ENCODE results near the gene ANO10. TPM values are rescaled to one million over a fixed set of nuclear protein-coding genes. Genes with fewer than 3 reads are reported as not detected.

Gene ANO10
- total and polyA plus RNA-seq, 2 donors (not counting 3 experiments of a cell fraction or from before 2014, with no cell fraction given) = 28.4 to 45.8 TPM

DNA sequence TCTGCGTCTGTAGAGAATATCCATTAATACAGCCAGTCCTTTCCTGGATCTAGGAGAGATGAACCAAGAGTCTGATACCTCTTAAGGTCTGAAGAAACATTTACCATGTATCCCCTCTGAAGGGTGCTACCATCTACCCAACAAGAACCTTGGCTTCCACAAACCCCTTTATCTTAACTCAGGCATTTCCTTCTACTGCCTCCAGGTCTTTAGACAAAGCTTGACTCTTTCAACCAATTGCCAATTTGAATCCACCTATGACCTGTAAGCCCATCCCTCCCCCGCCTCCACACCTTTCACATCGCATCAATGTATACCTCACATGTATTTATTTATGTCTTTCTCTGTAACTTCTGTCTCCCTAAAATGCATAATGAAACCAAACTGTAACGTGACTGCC, 196.0 kb downstream of the ANO10 start:
- POLR2A ChIA-PET = no interaction called here
- no peaks in the 10 kb centered on the region for H3K9me1 ChIP-seq (replicated peaks; ENCODE audit: control insufficient read depth, extremely low read depth, insufficient read depth, low read length)

More for the DNA sequence above, 196.0 kb downstream of the ANO10 start:
- BruUV-seq (replicated peaks) = no TSS peak
- TF ChIP-seq, protein P1, sequence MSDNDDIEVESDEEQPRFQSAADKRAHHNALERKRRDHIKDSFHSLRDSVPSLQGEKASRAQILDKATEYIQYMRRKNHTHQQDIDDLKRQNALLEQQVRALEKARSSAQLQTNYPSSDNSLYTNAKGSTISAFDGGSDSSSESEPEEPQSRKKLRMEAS (IDR thresholded peaks at IDR 0.05; ENCODE audit: insufficient read depth, insufficient read length) = no peak
- TF ChIP-seq FOS (IDR thresholded peaks at IDR 0.05; ENCODE audit: borderline replicate concordance, insufficient read depth, low read length) = no peak
- no peak for TF ChIP-seq POLR2A (IDR thresholded peaks at IDR 0.05; ENCODE audit: low read depth, low read length)
- no peak for TF ChIP-seq GATA2 (IDR thresholded peaks at IDR 0.05; ENCODE audit: insufficient read depth, insufficient read length, low read depth, low read length)
- TF ChIP-seq POLR2AphosphoS5 (IDR thresholded peaks at IDR 0.05; ENCODE audit: insufficient read depth, low read depth, low read length) = no peak
- TF ChIP-seq, protein P2, sequence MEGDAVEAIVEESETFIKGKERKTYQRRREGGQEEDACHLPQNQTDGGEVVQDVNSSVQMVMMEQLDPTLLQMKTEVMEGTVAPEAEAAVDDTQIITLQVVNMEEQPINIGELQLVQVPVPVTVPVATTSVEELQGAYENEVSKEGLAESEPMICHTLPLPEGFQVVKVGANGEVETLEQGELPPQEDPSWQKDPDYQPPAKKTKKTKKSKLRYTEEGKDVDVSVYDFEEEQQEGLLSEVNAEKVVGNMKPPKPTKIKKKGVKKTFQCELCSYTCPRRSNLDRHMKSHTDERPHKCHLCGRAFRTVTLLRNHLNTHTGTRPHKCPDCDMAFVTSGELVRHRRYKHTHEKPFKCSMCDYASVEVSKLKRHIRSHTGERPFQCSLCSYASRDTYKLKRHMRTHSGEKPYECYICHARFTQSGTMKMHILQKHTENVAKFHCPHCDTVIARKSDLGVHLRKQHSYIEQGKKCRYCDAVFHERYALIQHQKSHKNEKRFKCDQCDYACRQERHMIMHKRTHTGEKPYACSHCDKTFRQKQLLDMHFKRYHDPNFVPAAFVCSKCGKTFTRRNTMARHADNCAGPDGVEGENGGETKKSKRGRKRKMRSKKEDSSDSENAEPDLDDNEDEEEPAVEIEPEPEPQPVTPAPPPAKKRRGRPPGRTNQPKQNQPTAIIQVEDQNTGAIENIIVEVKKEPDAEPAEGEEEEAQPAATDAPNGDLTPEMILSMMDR (IDR thresholded peaks at IDR 0.05; ENCODE audit: extremely low read depth in 1 of 2, insufficient read depth in 1 of 2, low read depth in 1 of 2, low read length in 2 of 2) = no peak
- TF ChIP-seq JUN (IDR thresholded peaks at IDR 0.05; ENCODE audit: borderline replicate concordance, insufficient read depth, insufficient read length, low read depth) = no peak
- no peak for TF ChIP-seq MYC (IDR thresholded peaks at IDR 0.05; ENCODE audit: low read depth, low read length)
- TF ChIP-seq EZH2 (IDR thresholded peaks at IDR 0.05; ENCODE audit: borderline replicate concordance, low read depth, low read length, severe bottlenecking) = no peak
- H3K9ac ChIP-seq (replicated peaks; ENCODE audit: extremely low read depth, insufficient read depth, low read length) = no peak overlapping the region
- no peak for FAIRE-seq
- no peak overlapping the region for H3K4me3 ChIP-seq (replicated peaks in 1 of 3; ENCODE audit: insufficient read depth in 1 of 3, low read depth in 1 of 3, low read length in 3 of 3)
- DNase-seq (ENCODE audit: low read depth, low spot score) = no peak
- H3K79me2 ChIP-seq (ENCODE audit: control insufficient read depth, insufficient read depth, low read length) = no peaks in the 10 kb centered on the region
- CTCF ChIA-PET = interaction anchor here (1.2 to 1.8 kb wide), 2 partner anchors 12 to 17 kb away, joined by 3 to 4 read pairs; no protein-coding TSS in a partner anchor
- intact Hi-C loops (cut with micrococcal nuclease) = no loop called here
- no peak overlapping the region for H3K27ac ChIP-seq (ENCODE audit: insufficient read depth, low read depth, low read length)
- H3K27me3 ChIP-seq (ENCODE audit: control insufficient read depth in 2 of 2, insufficient read depth in 2 of 2, low read length in 2 of 2) = no peaks in the 10 kb centered on the region
- no peak overlapping the region for H2AFZ ChIP-seq (ENCODE audit: low read depth, low read length)
- H3K9me3 ChIP-seq (replicated peaks; ENCODE audit: control insufficient read depth, insufficient read depth, low read length) = no peaks in the 10 kb centered on the region
- dilution Hi-C loops (cut with MboI; ENCODE audit: extremely low pct_ligation_motif_present, low sequenced_read_pairs) = no loop called here
- H3K36me3 ChIP-seq (ENCODE audit: control insufficient read depth in 2 of 2, extremely low read depth in 1 of 2, insufficient read depth in 2 of 2, low read length in 2 of 2) = no peaks in the 10 kb centered on the region
- no peak overlapping the region for H3K4me2 ChIP-seq (ENCODE audit: insufficient read depth, low read length)
- H3K4me1 ChIP-seq (ENCODE audit: control insufficient read depth, extremely low read depth, insufficient read depth, low read length) = no peaks in the 10 kb centered on the region
- H4K20me1 ChIP-seq (replicated peaks; ENCODE audit: control insufficient read depth, extremely low read depth, insufficient read depth, low read length) = no peaks in the 10 kb centered on the region
